K562 (cell line): ENCODE results near the gene MARK4. TPM values are rescaled to one million over a fixed set of nuclear protein-coding genes. Genes with fewer than 3 reads are reported as not detected.

Experiments used
- CHCHD3 ChIP-seq: fragments of 250-450 bp; sonication (Bioruptor Pico); IDR thresholded peaks from 2 replicates; pipeline ENCODE4 v2.1.2; 2022; ENCODE audit warnings: mild to moderate bottlenecking
- CREM ChIP-seq: IDR thresholded peaks from 2 replicates; pipeline ENCODE4 v1.6.1; 2014; ENCODE audit warnings: antibody characterized with exemption, low read depth
- EP300 ChIP-seq: IDR thresholded peaks from 2 replicates; pipeline ENCODE4 v1.6.1; 2012; ENCODE audit warnings: low read length, improper control_type of control experiment
- EP400 ChIP-seq: fragments of 450-650 bp; IDR thresholded peaks from 2 replicates; pipeline ENCODE4 v1.6.1; 2017; ENCODE audit warnings: antibody characterized with exemption, mild to moderate bottlenecking, moderate library complexity
- ILF3 ChIP-seq: fragments of 450-650 bp; IDR thresholded peaks from 2 replicates; pipeline ENCODE4 v1.6.1; 2018; ENCODE audit warnings: antibody characterized with exemption, mild to moderate bottlenecking, moderate library complexity, borderline replicate concordance
- KAT7 ChIP-seq: sonication (generic); formaldehyde crosslinking; IDR thresholded peaks from 2 replicates; pipeline ENCODE4 v1.8.0; 2022; ENCODE audit warnings: missing genetic modification reagents, mild to moderate bottlenecking, borderline replicate concordance
- MIER1 ChIP-seq: fragments of 450-650 bp; IDR thresholded peaks from 2 replicates; pipeline ENCODE4 v1.6.1; 2016; ENCODE audit warnings: antibody characterized with exemption, mild to moderate bottlenecking, low read depth
- PRMT5 ChIP-seq: sonication (generic); formaldehyde crosslinking; IDR thresholded peaks from 2 replicates; pipeline ENCODE4 v1.5.0; 2020; ENCODE audit warnings: missing genetic modification reagents
- SIN3B ChIP-seq: fragments of 450-650 bp; IDR thresholded peaks from 2 replicates; pipeline ENCODE4 v1.6.1; 2017; ENCODE audit warnings: low read depth, mild to moderate bottlenecking, moderate library complexity
- SIRT6 ChIP-seq: IDR thresholded peaks from one replicate; pipeline ENCODE4 v1.6.1; 2012; ENCODE audit warnings: low read depth, mild to moderate bottlenecking, control low read depth, inconsistent platforms, low read length, moderate library complexity
- ZFP30 ChIP-seq: fragments of 250-450 bp; sonication (Bioruptor Pico); IDR thresholded peaks from 2 replicates; pipeline ENCODE4 v1.8.0; 2022; ENCODE audit warnings: moderate library complexity, mild to moderate bottlenecking, inconsistent platforms, borderline replicate concordance
- ZNF398 ChIP-seq: fragments of 250-450 bp; sonication (Bioruptor Pico); IDR thresholded peaks from 2 replicates; pipeline ENCODE4 v1.8.0; 2021; ENCODE audit warnings: moderate library complexity, mild to moderate bottlenecking, inconsistent platforms
- ZNF407 ChIP-seq: fragments of 450-650 bp; IDR thresholded peaks from 2 replicates; pipeline ENCODE4 v1.6.1; 2016; ENCODE audit warnings: low read depth
- ZNF609 ChIP-seq: sonication (generic); formaldehyde crosslinking; IDR thresholded peaks from 2 replicates; pipeline ENCODE4 v1.8.1; 2023; ENCODE audit warnings: missing genetic modification reagents, mild to moderate bottlenecking, borderline replicate concordance
- polyA plus RNA-seq, 8 experiments: library from polyadenylated mRNA; depleted of rRNA in 4 of 8; stranded (reverse) in 5 of 8; unstranded in 3 of 8; fragments of >200 nt; fragmentation: Nextera tagmentation in 2 of 8; fragmentation: Illumina TruSeq in 1 of 8; extraction: Ambion mirVana in 2 of 8; extraction: Trizol in 1 of 8; gene quantifications; 2 replicates each; pipeline versions ENCODE4 v1.2.1 to v1.2.3, GENCODE V29; 2011 to 2014; ENCODE audit warnings: inconsistent platforms in 1 of 8, missing spikeins in 1 of 8
- total RNA-seq, 7 experiments: library from RNA; depleted of rRNA in 6 of 7; stranded (reverse); fragments of >200 nt in 6 of 7; fragmentation: Illumina TruSeq in 2 of 7; extraction: Trizol in 2 of 7; gene quantifications; 2 replicates each; pipeline versions ENCODE4 v1.2.1 to v1.2.3, GENCODE V29; 2011 to 2021; ENCODE audit warnings: low replicate concordance in 1 of 7

The MARK4 gene
- total and polyA plus RNA-seq, 9 of the 15 experiments (the other 6 are each of a cell fraction or from before 2014, with no cell fraction given): 0.52 to 29.4 (median 8.6) TPM

GRCh38 chr19:45245334-45245787, 5.7 kb upstream of the MARK4 start, which contains the start of gene EXOC3L2 (continued):
- no peak for TF ChIP-seq ZNF398
- no peak for TF ChIP-seq CHCHD3 (CRISPR knock-in tag)
- TF ChIP-seq SIN3B: no peak
- TF ChIP-seq SIRT6: no peak
- TF ChIP-seq EP400: no peak
- no peak for TF ChIP-seq ZNF407
- no peak for TF ChIP-seq MIER1
- no peak for TF ChIP-seq ILF3
- TF ChIP-seq CREM: 0 out of 2 replicates have a peak, but pooled peaks have one; percentile 47
- TF ChIP-seq KAT7 (CRISPR knock-in tag): 0 out of 2 replicates have a peak, but pooled peaks have one; percentile 40
- TF ChIP-seq PRMT5 (CRISPR knock-in tag): no peak
- TF ChIP-seq ZFP30 (CRISPR knock-in tag): no peak
- no peak for TF ChIP-seq EP300
- TF ChIP-seq ZNF609 (CRISPR knock-in tag): no peak
